ENCODE results near the gene INS. TPM values are rescaled to one million over a fixed set of nuclear protein-coding genes. Genes with fewer than 3 reads are reported as not detected.
A peak's percentile ranks its signal among the peaks of the same experiment; 100 is the strongest.

INS gene
- total and polyA plus RNA-seq, 5 experiments from 2014 or later: not detected

GRCh38 chr11:2136209-2136951 lies 24.6 kb downstream of the INS start:
- ATAC-seq: no peak
- peaks cover 0 to 4% (median 0%) of the 10 kb centered on the region in 3 donors for H3K36me3 Mint-ChIP-seq
- peaks cover 6 to 17% (median 7%) of the 10 kb centered on the region in 4 donors for H3K4me1 Mint-ChIP-seq
- POLR2A ChIA-PET: no interaction called here
- DNase-seq: no peak
- H3K4me3 Mint-ChIP-seq: peak overlapping the region in 8 of 10 donors; percentile 18 to 78 (median 40)
- H3K9me3 Mint-ChIP-seq: no peaks in the 10 kb centered on the region
- peaks cover 16 to 78% (median 48%) of the 10 kb centered on the region in 5 donors for H3K27me3 Mint-ChIP-seq
- H3K27ac Mint-ChIP-seq: peak overlapping the region in 1 of 10 donors; percentile 84

- Mint-ChIP-seq H3K27ac (peak overlapping the region in 1 of 10 donors; percentile 84), H3K9me3 (no peaks in the 10 kb centered on the region), H3K27me3 (peaks cover 16 to 78% (median 49%) of the 10 kb centered on the region in 5 donors), H3K4me3 (peak overlapping the region in 3 of 10 donors; percentile 18 to 54 (median 42)), H3K4me1 (peaks cover 6 to 15% (median 7%) of the 10 kb centered on the region in 4 donors), H3K36me3 (peaks cover 0 to 4% (median 0%) of the 10 kb centered on the region in 3 donors)
- no peak for DNase-seq
- no peak for ATAC-seq
- POLR2A ChIA-PET: no interaction called here
Measured at GRCh38 chr11:2135648-2136201, 25.3 kb downstream of the INS start.

GRCh38 chr11:2135018-2135569 lies 25.9 kb downstream of the INS start:
- Mint-ChIP-seq H3K27me3 (peaks cover 16 to 79% (median 49%) of the 10 kb centered on the region in 5 donors), H3K4me1 (peaks cover 6 to 15% (median 7%) of the 10 kb centered on the region in 4 donors), H3K4me3 (peak overlapping the region in 1 of 10 donors; percentile 60), H3K9me3 (no peaks in the 10 kb centered on the region), H3K36me3 (peaks cover 0 to 4% (median 0%) of the 10 kb centered on the region in 3 donors), H3K27ac (peak overlapping the region in 1 of 10 donors; percentile 49)
- ATAC-seq (no peak), DNase-seq (peak in 1 of 10 donors; percentile 57)
- POLR2A ChIA-PET: no interaction called here

- DNase-seq: peak in 1 of 10 donors; percentile 50
- Mint-ChIP-seq H3K4me1 (peaks cover 4 to 13% (median 7%) of the 10 kb centered on the region in 4 donors), H3K9me3 (no peaks in the 10 kb centered on the region)
Measured at GRCh38 chr11:2134022-2135010, 26.7 kb downstream of the INS start.

GRCh38 chr11:2133241-2134021 lies 27.6 kb downstream of the INS start:
- POLR2A ChIA-PET: no interaction called here
- Mint-ChIP-seq H3K4me3 (no peak overlapping the region), H3K36me3 (peaks cover 0 to 4% (median 0%) of the 10 kb centered on the region in 3 donors), H3K4me1 (peaks cover 4 to 12% (median 7%) of the 10 kb centered on the region in 4 donors), H3K9me3 (no peaks in the 10 kb centered on the region), H3K27ac (no peak overlapping the region), H3K27me3 (peaks cover 16 to 88% (median 54%) of the 10 kb centered on the region in 5 donors)
- no peak for ATAC-seq
- no peak for DNase-seq

More at GRCh38 chr11:2134022-2135010, 26.7 kb downstream of the INS start:
- peaks cover 0 to 4% (median 0%) of the 10 kb centered on the region in 3 donors for H3K36me3 Mint-ChIP-seq
- H3K27me3 Mint-ChIP-seq: peaks cover 16 to 81% (median 49%) of the 10 kb centered on the region in 5 donors
- POLR2A ChIA-PET: no interaction called here
- no peak overlapping the region for H3K27ac Mint-ChIP-seq
- no peak overlapping the region for H3K4me3 Mint-ChIP-seq
- no peak for ATAC-seq

- DNase-seq (no peak), ATAC-seq (peak in 1 of 2 donors; percentile 27)
- POLR2A ChIA-PET: no interaction called here
- Mint-ChIP-seq H3K4me3 (no peak overlapping the region), H3K4me1 (peaks cover 1 to 10% (median 6%) of the 10 kb centered on the region in 4 donors), H3K27ac (no peak overlapping the region), H3K27me3 (peaks cover 15 to 82% (median 51%) of the 10 kb centered on the region in 5 donors), H3K9me3 (no peaks in the 10 kb centered on the region), H3K36me3 (peaks cover 0 to 4% (median 0%) of the 10 kb centered on the region in 3 donors)
Measured at GRCh38 chr11:2132874-2133240, 28.2 kb downstream of the INS start.

- Mint-ChIP-seq H3K4me1 (peaks cover 1 to 6% (median 3%) of the 10 kb centered on the region in 4 donors), H3K27ac (no peak overlapping the region), H3K9me3 (no peaks in the 10 kb centered on the region), H3K27me3 (peaks cover 16 to 81% (median 51%) of the 10 kb centered on the region in 5 donors), H3K36me3 (peaks cover 0 to 2% (median 0%) of the 10 kb centered on the region in 3 donors), H3K4me3 (no peak overlapping the region)
- ATAC-seq (no peak), DNase-seq (no peak)
- POLR2A ChIA-PET: no interaction called here
Measured at GRCh38 chr11:2132246-2132645, 28.8 kb downstream of the INS start.

GRCh38 chr11:2131371-2132236 lies 29.4 kb downstream of the INS start:
- Mint-ChIP-seq H3K4me3 (no peak overlapping the region), H3K9me3 (no peaks in the 10 kb centered on the region), H3K27ac (peak overlapping the region in 1 of 10 donors; percentile 51), H3K4me1 (peaks cover 0 to 6% (median 2%) of the 10 kb centered on the region in 4 donors), H3K36me3 (no peaks in the 10 kb centered on the region), H3K27me3 (peaks cover 15 to 79% (median 50%) of the 10 kb centered on the region in 5 donors)
- POLR2A ChIA-PET: no interaction called here
- no peak for DNase-seq
- ATAC-seq: no peak

GRCh38 chr11:2130881-2131352 lies 30.1 kb downstream of the INS start:
- Mint-ChIP-seq H3K36me3 (no peaks in the 10 kb centered on the region), H3K9me3 (peaks cover 0 to under 1% (median 0%) of the 10 kb centered on the region in 9 donors), H3K4me3 (no peak overlapping the region), H3K4me1 (peaks cover 0 to 1% (median 0%) of the 10 kb centered on the region in 4 donors), H3K27ac (no peak overlapping the region), H3K27me3 (peaks cover 10 to 72% (median 48%) of the 10 kb centered on the region in 5 donors)
- POLR2A ChIA-PET: no interaction called here
- peak in 1 of 10 donors; percentile 46 for DNase-seq
- ATAC-seq: no peak

- POLR2A ChIA-PET: no interaction called here
- ATAC-seq (no peak), DNase-seq (peak in 1 of 10 donors; percentile 55)
- H3K9me3 Mint-ChIP-seq: peaks cover 0 to 10% (median 0%) of the 10 kb centered on the region in 9 donors
- H3K36me3 Mint-ChIP-seq: no peaks in the 10 kb centered on the region
- peaks cover 0 to 1% (median 0%) of the 10 kb centered on the region in 4 donors for H3K4me1 Mint-ChIP-seq
- H3K27ac Mint-ChIP-seq: no peak overlapping the region
- no peak overlapping the region for H3K4me3 Mint-ChIP-seq
- peaks cover 10 to 66% (median 45%) of the 10 kb centered on the region in 5 donors for H3K27me3 Mint-ChIP-seq
Measured at GRCh38 chr11:2129699-2130366, 31.2 kb downstream of the INS start.

Measured in naive thymus-derived CD8-positive, alpha-beta T cell (primary cell).